ENCODE measurements around the gene TM4SF4. TPM values are rescaled to one million over a fixed set of nuclear protein-coding genes. Genes with fewer than 3 reads are reported as not detected.
A peak's percentile ranks its signal among the peaks of the same experiment; 100 is the strongest.

TM4SF4 gene
- total RNA-seq, 2 experiments from 2014 or later, result not detected

- ATAC-seq, result no peak
- H3K4me3 Mint-ChIP-seq, result no peak overlapping the region
- no peak for DNase-seq
Measured at GRCh38 chr3:149496891-149497290, 22.4 kb downstream of the TM4SF4 start.

DNA sequence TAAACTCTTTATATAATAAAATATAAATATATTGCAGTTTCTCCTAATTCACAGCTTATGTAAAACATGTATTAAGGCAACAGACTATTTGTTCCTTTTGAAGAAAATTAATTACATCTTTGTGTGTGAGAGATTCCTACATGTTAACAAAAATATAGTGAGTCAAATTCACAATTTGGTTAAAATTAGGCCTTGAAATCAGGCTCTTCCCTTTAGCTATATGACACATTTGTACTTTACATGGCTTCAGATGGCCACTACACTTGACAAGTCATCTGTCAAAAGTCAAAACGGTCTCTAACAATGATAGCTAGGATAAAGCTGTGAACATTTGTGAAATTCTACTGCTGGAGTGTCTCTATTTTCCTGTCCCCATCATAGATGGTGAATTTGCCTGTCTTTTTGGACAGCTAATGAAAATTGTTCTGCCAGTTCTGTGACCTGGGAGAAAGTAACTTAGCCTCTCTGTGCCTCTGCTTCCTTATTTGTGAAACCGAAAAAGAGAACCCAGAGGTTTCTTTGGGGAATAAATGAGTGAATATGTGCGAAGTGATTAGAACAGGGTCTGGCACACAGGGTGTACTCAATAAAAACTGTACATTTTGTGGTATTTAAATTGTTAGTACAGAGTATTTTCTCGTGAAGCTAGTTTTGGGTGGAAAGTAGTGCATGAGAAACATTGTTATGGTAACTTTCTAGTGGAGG is 23.6 kb downstream of the TM4SF4 start:
- DNase-seq (no peak), ATAC-seq (no peak)
- Mint-ChIP-seq H3K9me3 (ENCODE audit: low read depth) (no peaks in the 10 kb centered on the region), H3K4me3 (no peak overlapping the region), H3K27me3 (peaks cover 25% of the 10 kb centered on the region), H3K4me1 (no peaks in the 10 kb centered on the region), H3K36me3 (peaks cover 1% of the 10 kb centered on the region), H3K27ac (no peak overlapping the region)
- CTCF ChIA-PET, result interaction anchor here (0.7 to 1.7 kb wide), 3 partner anchors 12 to 310 kb away, joined by 3 read pairs; no protein-coding TSS in a partner anchor

More at GRCh38 chr3:149496891-149497290, 22.4 kb downstream of the TM4SF4 start:
- Mint-ChIP-seq H3K36me3 (peaks cover 1% of the 10 kb centered on the region), H3K4me1 (no peaks in the 10 kb centered on the region), H3K27ac (no peak overlapping the region), H3K9me3 (ENCODE audit: low read depth) (no peaks in the 10 kb centered on the region), H3K27me3 (peaks cover 21% of the 10 kb centered on the region)
- CTCF ChIA-PET, result no interaction called here

DNA sequence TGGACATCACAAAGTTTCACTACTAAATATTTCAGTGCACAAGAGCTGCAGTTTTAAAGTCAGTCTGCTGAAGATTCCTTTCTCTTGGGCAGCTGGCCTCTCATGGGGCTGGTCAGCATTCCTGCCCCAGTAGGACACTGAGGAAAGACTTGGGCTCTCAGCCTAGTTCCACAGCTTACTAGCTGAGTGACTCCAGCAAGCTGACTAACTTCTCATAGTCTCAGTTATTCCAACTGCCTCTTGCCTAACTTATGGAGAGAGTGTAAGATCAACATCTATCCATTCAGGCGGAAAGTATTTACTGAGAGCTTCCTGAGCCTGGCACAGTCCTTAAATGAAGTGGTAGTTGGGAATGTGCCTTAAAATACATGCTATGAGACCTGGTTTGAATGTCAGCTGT is 27.0 kb downstream of the TM4SF4 start:
- no peaks in the 10 kb centered on the region for H3K4me1 Mint-ChIP-seq
- no peaks in the 10 kb centered on the region for H3K9me3 Mint-ChIP-seq (ENCODE audit: low read depth)
- ATAC-seq (no peak), DNase-seq (no peak)
- H3K36me3 Mint-ChIP-seq, result peaks cover 1% of the 10 kb centered on the region
- no peak overlapping the region for H3K27ac Mint-ChIP-seq
- H3K27me3 Mint-ChIP-seq, result peaks cover 22% of the 10 kb centered on the region
- no peak overlapping the region for H3K4me3 Mint-ChIP-seq
- CTCF ChIA-PET, result interaction anchor here (1.6 kb wide), 1 partner anchor 29 kb away, joined by 6 read pairs; no protein-coding TSS in a partner anchor

DNA sequence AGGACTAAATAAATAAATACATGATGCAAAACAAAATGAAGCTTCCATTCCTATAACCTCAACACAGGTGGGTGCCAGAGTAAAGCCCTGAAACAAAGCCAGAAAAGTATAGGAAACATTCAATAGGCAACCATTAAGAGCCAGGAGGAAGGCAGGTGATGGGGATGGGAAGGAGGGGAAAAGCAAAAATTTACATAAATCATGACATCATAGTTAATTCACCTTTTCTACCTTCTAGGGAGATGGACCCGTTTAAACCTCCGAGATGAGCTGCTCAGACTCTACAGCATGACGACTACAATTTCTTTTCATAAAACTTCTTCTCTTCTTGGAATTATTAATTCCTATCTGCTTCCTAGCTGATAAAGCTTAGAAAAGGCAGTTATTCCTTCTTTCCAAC is 27.9 kb downstream of the TM4SF4 start:
- CTCF ChIA-PET, result interaction anchor here (1.0 kb wide), 1 partner anchor 306 kb away, joined by 3 read pairs; no protein-coding TSS in a partner anchor
- no peak for DNase-seq
- Mint-ChIP-seq H3K4me1 (peaks cover under 1% of the 10 kb centered on the region), H3K36me3 (no peaks in the 10 kb centered on the region), H3K9me3 (ENCODE audit: low read depth) (no peaks in the 10 kb centered on the region), H3K4me3 (no peak overlapping the region), H3K27me3 (peaks cover 22% of the 10 kb centered on the region), H3K27ac (no peak overlapping the region)
- no peak for ATAC-seq

DNA sequence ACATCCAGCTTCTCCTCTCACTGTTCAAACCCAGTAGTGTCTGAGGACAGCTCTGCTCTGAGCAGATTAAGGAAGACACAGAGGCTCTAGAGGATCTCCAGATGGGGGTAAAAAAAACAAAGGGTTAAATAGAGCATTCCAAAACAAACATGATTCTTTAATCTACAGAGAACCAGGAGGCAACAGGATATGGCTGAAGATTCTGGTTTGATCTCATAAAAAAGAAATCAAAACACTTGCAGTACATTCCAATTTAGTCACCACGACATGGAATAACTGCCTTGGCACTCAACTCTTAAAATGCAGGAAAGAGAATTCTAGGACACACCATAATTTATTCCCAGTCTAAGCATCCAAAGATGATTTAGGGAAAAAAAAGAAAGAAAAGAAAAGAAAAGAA is 32.0 kb downstream of the TM4SF4 start:
- H3K27ac Mint-ChIP-seq, result no peak overlapping the region
- no peak for DNase-seq
- no peak for ATAC-seq
- H3K27me3 Mint-ChIP-seq, result peaks cover 16% of the 10 kb centered on the region
- H3K4me1 Mint-ChIP-seq, result peaks cover 11% of the 10 kb centered on the region
- H3K4me3 Mint-ChIP-seq, result no peak overlapping the region
- CTCF ChIA-PET, result interaction anchor here (0.7 to 1.0 kb wide), 2 partner anchors 153 to 246 kb away, joined by 3 read pairs; partner anchors contain the start of gene COMMD2
- no peaks in the 10 kb centered on the region for H3K9me3 Mint-ChIP-seq (ENCODE audit: low read depth)
- no peaks in the 10 kb centered on the region for H3K36me3 Mint-ChIP-seq

- ATAC-seq (no peak), DNase-seq (no peak)
- no peak overlapping the region for H3K27ac Mint-ChIP-seq
- H3K9me3 Mint-ChIP-seq (ENCODE audit: low read depth), result no peaks in the 10 kb centered on the region
- H3K27me3 Mint-ChIP-seq, result peaks cover 12% of the 10 kb centered on the region
- no peaks in the 10 kb centered on the region for H3K36me3 Mint-ChIP-seq
- no peak overlapping the region for H3K4me3 Mint-ChIP-seq
- peaks cover 11% of the 10 kb centered on the region for H3K4me1 Mint-ChIP-seq
- CTCF ChIA-PET, result interaction anchor here (1.2 kb wide), 1 partner anchor 11 kb away, joined by 3 read pairs; no protein-coding TSS in a partner anchor
Measured at GRCh38 chr3:149506965-149507364, 32.5 kb downstream of the TM4SF4 start.

DNA sequence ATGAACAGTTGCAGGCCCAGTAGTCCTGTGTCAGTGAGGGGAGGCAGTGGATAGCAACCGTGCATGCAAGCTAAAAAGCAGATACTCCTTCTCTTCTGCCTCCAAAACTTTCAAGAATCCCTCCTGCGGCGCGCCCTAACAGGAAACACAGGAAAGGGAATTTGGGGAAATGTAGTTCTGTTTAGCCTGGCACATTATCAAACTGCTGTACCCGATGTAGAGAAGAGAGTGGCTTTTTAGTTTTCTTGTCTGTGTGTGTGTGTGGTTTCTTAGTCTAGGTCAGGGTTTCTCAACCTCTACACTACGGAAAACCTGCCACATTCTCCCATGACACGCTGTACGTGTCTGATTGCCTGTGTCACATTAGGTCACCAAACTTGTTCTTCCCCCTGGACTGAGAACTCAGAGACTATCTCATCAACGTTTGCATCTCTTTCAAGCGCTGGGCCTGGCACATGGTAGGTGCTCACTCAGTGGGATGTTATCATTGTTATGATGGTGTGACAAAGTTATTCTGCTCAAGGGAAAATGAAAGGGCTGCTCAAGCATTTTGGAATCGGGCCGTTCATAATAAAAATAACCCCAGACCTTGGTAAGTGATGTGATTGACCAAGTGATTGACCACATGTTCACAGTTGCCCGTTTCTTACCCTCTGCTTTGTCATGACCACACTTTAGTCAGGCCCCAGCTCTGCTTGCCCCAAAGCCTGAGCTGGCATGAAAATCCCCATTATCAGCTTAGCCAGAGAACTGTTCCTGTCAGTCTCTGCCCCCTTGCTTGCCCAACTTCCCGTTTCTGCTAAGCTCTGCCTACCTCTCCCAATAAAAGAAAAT is 33.2 kb downstream of the TM4SF4 start:
- Mint-ChIP-seq H3K4me3 (peak overlapping the region; percentile 1), H3K9me3 (ENCODE audit: low read depth) (no peaks in the 10 kb centered on the region), H3K4me1 (peaks cover 16% of the 10 kb centered on the region), H3K27ac (no peak overlapping the region), H3K36me3 (no peaks in the 10 kb centered on the region), H3K27me3 (peaks cover 8% of the 10 kb centered on the region)
- no peak for DNase-seq
- peak; percentile 60 for ATAC-seq
- CTCF ChIA-PET, result interaction anchor here (1.2 kb wide), 1 partner anchor 12 kb away, joined by 3 read pairs; no protein-coding TSS in a partner anchor

- no peaks in the 10 kb centered on the region for H3K9me3 Mint-ChIP-seq (ENCODE audit: low read depth)
- H3K4me3 Mint-ChIP-seq, result no peak overlapping the region
- DNase-seq (no peak), ATAC-seq (no peak)
- peaks cover 16% of the 10 kb centered on the region for H3K4me1 Mint-ChIP-seq
- no peak overlapping the region for H3K27ac Mint-ChIP-seq
- CTCF ChIA-PET, result interaction anchor here (1.5 to 1.6 kb wide), 2 partner anchors 12 to 299 kb away, joined by 3 read pairs; no protein-coding TSS in a partner anchor
- H3K27me3 Mint-ChIP-seq, result peaks cover 2% of the 10 kb centered on the region
- no peaks in the 10 kb centered on the region for H3K36me3 Mint-ChIP-seq
Measured at GRCh38 chr3:149509526-149509925, 35.0 kb downstream of the TM4SF4 start.

GRCh38 chr3:149510480-149510879 is 36.0 kb downstream of the TM4SF4 start:
- Mint-ChIP-seq H3K9me3 (ENCODE audit: low read depth) (no peaks in the 10 kb centered on the region), H3K4me3 (no peak overlapping the region), H3K36me3 (no peaks in the 10 kb centered on the region), H3K4me1 (peaks cover 16% of the 10 kb centered on the region), H3K27me3 (peaks cover 2% of the 10 kb centered on the region), H3K27ac (no peak overlapping the region)
- no peak for ATAC-seq
- CTCF ChIA-PET, result interaction anchor here (1.0 to 2.6 kb wide), 5 partner anchors 12 to 298 kb away, joined by 3 to 10 read pairs (median 4); no protein-coding TSS in a partner anchor
- no peak for DNase-seq

GRCh38 chr3:149511040-149511626 is 36.6 kb downstream of the TM4SF4 start:
- H3K36me3 Mint-ChIP-seq, result no peaks in the 10 kb centered on the region
- H3K9me3 Mint-ChIP-seq (ENCODE audit: low read depth), result no peaks in the 10 kb centered on the region
- DNase-seq, result no peak
- no peak overlapping the region for H3K4me3 Mint-ChIP-seq
- no peak for ATAC-seq
- H3K4me1 Mint-ChIP-seq, result peaks cover 16% of the 10 kb centered on the region
- peaks cover 2% of the 10 kb centered on the region for H3K27me3 Mint-ChIP-seq
- CTCF ChIA-PET, result interaction anchor here (0.6 to 2.6 kb wide), 7 partner anchors 13 to 297 kb away, joined by 3 to 10 read pairs (median 4); no protein-coding TSS in a partner anchor
- no peak overlapping the region for H3K27ac Mint-ChIP-seq

GRCh38 chr3:149512073-149512782 is 37.7 kb downstream of the TM4SF4 start:
- peak; percentile 59 for ATAC-seq
- peak; percentile 66 for DNase-seq
- Mint-ChIP-seq H3K36me3 (no peaks in the 10 kb centered on the region), H3K4me1 (peaks cover 16% of the 10 kb centered on the region), H3K27ac (no peak overlapping the region), H3K4me3 (no peak overlapping the region), H3K9me3 (ENCODE audit: low read depth) (no peaks in the 10 kb centered on the region), H3K27me3 (peaks cover 2% of the 10 kb centered on the region)
- CTCF ChIA-PET, result interaction anchor here (0.6 to 2.7 kb wide), 8 partner anchors 11 to 296 kb away, joined by 3 to 11 read pairs (median 4); partner anchors contain the start of gene WWTR1

DNA sequence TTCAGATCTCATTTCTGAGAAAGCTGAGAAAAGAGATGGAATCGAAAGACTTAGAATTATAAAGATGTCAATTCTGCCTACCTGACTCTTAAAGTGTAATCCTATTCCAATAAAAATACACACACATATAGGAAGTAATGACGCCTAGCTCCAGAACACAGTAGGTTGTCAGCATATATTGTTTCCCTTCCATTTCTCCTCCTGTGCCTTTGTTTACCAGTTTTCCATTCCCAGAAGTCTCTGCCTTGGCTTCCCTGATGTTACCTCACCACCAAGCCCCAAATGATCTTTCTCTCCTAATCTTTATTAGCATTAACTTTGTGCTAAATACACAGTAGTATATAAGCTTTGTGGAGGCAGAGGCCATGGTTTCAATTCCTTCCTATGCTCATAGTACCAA is 40.0 kb downstream of the TM4SF4 start:
- peaks cover 2% of the 10 kb centered on the region for H3K27me3 Mint-ChIP-seq
- H3K4me1 Mint-ChIP-seq, result peaks cover 6% of the 10 kb centered on the region
- H3K9me3 Mint-ChIP-seq (ENCODE audit: low read depth), result no peaks in the 10 kb centered on the region
- H3K4me3 Mint-ChIP-seq, result no peak overlapping the region
- ATAC-seq (no peak), DNase-seq (no peak)
- no peaks in the 10 kb centered on the region for H3K36me3 Mint-ChIP-seq
- no peak overlapping the region for H3K27ac Mint-ChIP-seq
- CTCF ChIA-PET, result interaction anchor here (0.9 to 2.7 kb wide), 4 partner anchors 17 to 257 kb away, joined by 3 to 11 read pairs (median 4); no protein-coding TSS in a partner anchor
